H1 (cell line): ENCODE results near the gene TPST2. TPM values are rescaled to one million over a fixed set of nuclear protein-coding genes. Genes with fewer than 3 reads are reported as not detected.

Source experiments
- CTCF ChIA-PET: fragments of 300-600 bp; sonication (Branson Sonifier 250); formaldehyde crosslinking; loops from one replicate; lab custom pipeline; 2021; ENCODE audit not compliant: partially characterized antibody; lab: Charles Lee
- POLR2A ChIA-PET: fragments of 300-600 bp; sonication (Branson Sonifier 250); formaldehyde crosslinking; loops from one replicate; lab custom pipeline; 2021; ENCODE audit warnings: inconsistent platforms; ENCODE audit not compliant: partially characterized antibody; lab: Charles Lee
- DNase-seq, 2 experiments: peaks; one replicate each; pipeline versions ENCODE4 v3.0.0 to v3.0.0-alpha.2; 2010 to 2022; ENCODE audit warnings: low spot score in 2 of 2, low read depth in 1 of 2, mixed read lengths in 1 of 2
- FAIRE-seq: peaks from 2 replicates; lab custom pipeline; 2011; peaks lifted over from hg19 to GRCh38; lab: Jason Lieb, UNC
- H2AFZ ChIP-seq: 2 replicates; pipeline ENCODE4 v1.8.1; 2012; ENCODE audit warnings: low read length, inconsistent platforms
- H2AK5ac ChIP-seq: 2 replicates; pipeline ENCODE4 v1.6.1; 2013; ENCODE audit warnings: low read depth, low read length
- H2BK120ac ChIP-seq: replicated peaks from 2 replicates; pipeline ENCODE3; 2013; ENCODE audit warnings: low read depth, low read length, inconsistent platforms
- H2BK12ac ChIP-seq: 2 replicates; pipeline ENCODE4 v1.6.1; 2013; ENCODE audit warnings: low read depth, low read length
- H2BK15ac ChIP-seq: 2 replicates; pipeline ENCODE4 v1.6.1; 2013; ENCODE audit warnings: low read length
- H2BK20ac ChIP-seq: 2 replicates; pipeline ENCODE4 v1.6.1; 2013; ENCODE audit warnings: low read length
- H2BK5ac ChIP-seq: 2 replicates; pipeline ENCODE4 v1.6.1; 2013; ENCODE audit warnings: low read depth, low read length
- H3K14ac ChIP-seq: 2 replicates; pipeline ENCODE4 v1.6.1; 2013; ENCODE audit warnings: inconsistent platforms; ENCODE audit not compliant: insufficient read length
- H3K18ac ChIP-seq: 2 replicates; pipeline ENCODE4 v1.6.1; 2013; ENCODE audit warnings: low read length; ENCODE audit errors: extremely low read depth
- H3K23ac ChIP-seq: 2 replicates; pipeline ENCODE4 v1.6.1; 2013; ENCODE audit warnings: inconsistent platforms; ENCODE audit not compliant: insufficient read length
- H3K23me2 ChIP-seq: 2 replicates; pipeline ENCODE4 v1.6.1; 2013; ENCODE audit warnings: low read depth, low read length
- H3K27ac ChIP-seq: 2 replicates; pipeline ENCODE4 v1.6.1; 2011; ENCODE audit warnings: low read depth, low read length, inconsistent platforms
- H3K27me3 ChIP-seq, 4 experiments: replicated peaks in 1 of 4; 1 replicate in 1 of 4; 2 replicates in 3 of 4; pipeline versions ENCODE4 v1.6.1 to v1.8.1; 2011 to 2013; ENCODE audit warnings: low read length in 3 of 4, mild to moderate bottlenecking in 3 of 4, inconsistent platforms in 2 of 4, mixed read lengths in 2 of 4, moderate library complexity in 1 of 4; ENCODE audit not compliant: control insufficient read depth in 3 of 4, insufficient read depth in 3 of 4; ENCODE audit errors: extremely low read depth in 1 of 4
- H3K36me3 ChIP-seq, 4 experiments: 2 replicates each; pipeline versions ENCODE4 v1.6.1 to v1.8.1; 2011 to 2013; ENCODE audit warnings: mild to moderate bottlenecking in 4 of 4, low read length in 3 of 4, moderate library complexity in 2 of 4, control low read depth in 1 of 4, inconsistent platforms in 1 of 4; ENCODE audit not compliant: insufficient read depth in 4 of 4, control insufficient read depth in 2 of 4
- H3K4ac ChIP-seq: replicated peaks from 2 replicates; pipeline ENCODE3; 2013; ENCODE audit warnings: low read length, low read depth, mixed read lengths, inconsistent platforms; ENCODE audit not compliant: insufficient read length
- H3K4me1 ChIP-seq, 4 experiments: replicated peaks in 1 of 4; 1 replicate in 1 of 4; 2 replicates in 3 of 4; pipeline versions ENCODE4 v1.6.1 to v1.8.1; 2011 to 2013; ENCODE audit warnings: low read length in 3 of 4, inconsistent platforms in 2 of 4, mixed read lengths in 1 of 4; ENCODE audit not compliant: insufficient read depth in 4 of 4, control insufficient read depth in 3 of 4
- H3K4me2 ChIP-seq, 2 experiments: 2 replicates each; pipeline versions ENCODE4 v1.6.1 to v1.8.1; 2011 to 2013; ENCODE audit warnings: low read depth in 2 of 2, low read length in 2 of 2, control low read depth in 1 of 2, inconsistent platforms in 1 of 2, mild to moderate bottlenecking in 1 of 2; ENCODE audit not compliant: insufficient read depth in 1 of 2
- H3K4me3 ChIP-seq, 4 experiments: fragments of 200-600, 300-600 bp in 1 of 4; sonication (generic), shearing (Covaris generic), sonication (Bioruptor Twin) in 1 of 4; 2 replicates each; pipeline versions ENCODE4 v1.5.1 to v1.8.1; 2011 to 2016; ENCODE audit warnings: low read length in 4 of 4, low read depth in 3 of 4, control low read depth in 2 of 4, inconsistent platforms in 2 of 4, mild to moderate bottlenecking in 2 of 4, mixed read lengths in 1 of 4, moderate library complexity in 1 of 4; ENCODE audit not compliant: insufficient read depth in 2 of 4; ENCODE audit errors: extremely low read depth in 1 of 4
- H3K56ac ChIP-seq: replicated peaks from 2 replicates; pipeline ENCODE3; 2013; ENCODE audit warnings: low read depth, mild to moderate bottlenecking, mixed read lengths, low read length, inconsistent platforms; ENCODE audit not compliant: insufficient read length
- H3K79me1 ChIP-seq: 2 replicates; pipeline ENCODE4 v1.6.1; 2013; ENCODE audit warnings: low read depth, low read length, control low read depth
- H3K79me2 ChIP-seq, 2 experiments: 2 replicates each; pipeline versions ENCODE4 v1.6.1 to v1.8.1; 2012 to 2013; ENCODE audit warnings: low read length in 2 of 2, mild to moderate bottlenecking in 2 of 2, inconsistent platforms in 1 of 2; ENCODE audit not compliant: insufficient read depth in 2 of 2, control insufficient read depth in 1 of 2
- H3K9ac ChIP-seq, 4 experiments: replicated peaks in 1 of 4; 1 replicate in 1 of 4; 2 replicates in 3 of 4; pipeline versions ENCODE4 v1.6.1 to v1.8.1; 2011 to 2013; ENCODE audit warnings: low read depth in 3 of 4, low read length in 3 of 4, control low read depth in 2 of 4, mild to moderate bottlenecking in 2 of 4, moderate library complexity in 2 of 4, inconsistent platforms in 1 of 4; ENCODE audit errors: extremely low read depth in 1 of 4
- H3K9me3 ChIP-seq, 2 experiments: 2 replicates each; pipeline versions ENCODE4 v1.6.1 to v1.8.1; 2012 to 2013; ENCODE audit warnings: mild to moderate bottlenecking in 2 of 2, moderate library complexity in 2 of 2, control low read depth in 1 of 2, inconsistent platforms in 1 of 2, low read depth in 1 of 2, low read length in 1 of 2, mixed read lengths in 1 of 2; ENCODE audit not compliant: insufficient read depth in 2 of 2
- H4K20me1 ChIP-seq, 2 experiments: replicated peaks in 1 of 2; 2 replicates each; pipeline versions ENCODE3 to v1.8.1; 2011 to 2013; ENCODE audit warnings: inconsistent platforms in 2 of 2, low read length in 2 of 2, mild to moderate bottlenecking in 1 of 2; ENCODE audit not compliant: insufficient read depth in 2 of 2, control insufficient read depth in 1 of 2
- H4K5ac ChIP-seq: 2 replicates; pipeline ENCODE4 v1.6.1; 2013; ENCODE audit warnings: low read length, low read depth, mixed read lengths, inconsistent platforms; ENCODE audit not compliant: insufficient read length
- H4K8ac ChIP-seq: 2 replicates; pipeline ENCODE4 v1.8.0; 2013; ENCODE audit warnings: mild to moderate bottlenecking, moderate library complexity, low read length, inconsistent platforms; ENCODE audit not compliant: insufficient read depth; ENCODE audit errors: extremely low read depth
- H4K91ac ChIP-seq: replicated peaks from 2 replicates; pipeline ENCODE3; 2013; ENCODE audit warnings: low read length, mixed read lengths, inconsistent platforms; ENCODE audit not compliant: insufficient read length
- HDAC2 ChIP-seq, 2 experiments: fragments of 300-600 bp in 1 of 2; sonication (generic) in 1 of 2; IDR thresholded peaks; 2 replicates each; pipeline ENCODE4 v1.6.1; 2011 to 2012; ENCODE audit warnings: low read depth in 2 of 2, low read length in 2 of 2, mild to moderate bottlenecking in 2 of 2, moderate library complexity in 2 of 2, borderline replicate concordance in 1 of 2, inconsistent platforms in 1 of 2
- ZNF274 ChIP-seq: IDR thresholded peaks from 2 replicates; pipeline ENCODE4 v1.7.0; 2012; ENCODE audit warnings: low read length, borderline replicate concordance; ENCODE audit errors: extremely low read depth
- WGBS, 2 experiments: shearing (Covaris generic) in 1 of 2; methylation state at CpG; one replicate each; pipeline versions ENCODE4 v1.1.6 to v1.1.7; 2013 to 2015; ENCODE audit warnings: low lambda C conversion rate in 2 of 2, mixed read lengths in 2 of 2, inconsistent platforms in 1 of 2, low coverage in 1 of 2, missing lambda C conversion rate in 1 of 2; ENCODE audit not compliant: insufficient replicate concordance in 2 of 2, insufficient coverage in 1 of 2, insufficient read length in 1 of 2; ENCODE audit errors: extremely low coverage in 1 of 2, missing lambda C conversion rate in 1 of 2; 5-methylcytosine and 5-hydroxymethylcytosine counted together
- polyA plus RNA-seq, 7 experiments: library from polyadenylated mRNA; depleted of rRNA in 3 of 7; stranded (reverse) in 5 of 7; unstranded in 2 of 7; fragments of >200 nt in 5 of 7; fragments of 200-250 nt in 2 of 7; gene quantifications; 1 replicate in 5 of 7; 2 replicates in 1 of 7; 4 replicates in 1 of 7; pipeline versions ENCODE4 v1.2.1 to v1.2.3, GENCODE V29; 2011 to 2013; ENCODE audit warnings: missing spikeins in 2 of 7, mixed read lengths in 2 of 7
- total RNA-seq: library from RNA; stranded (reverse); fragmentation: NEBNext Ultra II Directional; extraction: Animal tissue kit (Norgen Biotek cat#: 25700); gene quantifications from 2 replicates; pipeline ENCODE4 v1.2.1, GENCODE V29; 2021
- TF ChIP-seq, protein P1 (sequence below): IDR thresholded peaks from 2 replicates; pipeline ENCODE4 v1.6.1; 2012; ENCODE audit warnings: inconsistent platforms

Gene TPST2
- total and polyA plus RNA-seq, 2 of the 8 experiments (the other 6 are each of a cell fraction or from before 2014, with no cell fraction given), result 58.8 to 143 TPM

DNA sequence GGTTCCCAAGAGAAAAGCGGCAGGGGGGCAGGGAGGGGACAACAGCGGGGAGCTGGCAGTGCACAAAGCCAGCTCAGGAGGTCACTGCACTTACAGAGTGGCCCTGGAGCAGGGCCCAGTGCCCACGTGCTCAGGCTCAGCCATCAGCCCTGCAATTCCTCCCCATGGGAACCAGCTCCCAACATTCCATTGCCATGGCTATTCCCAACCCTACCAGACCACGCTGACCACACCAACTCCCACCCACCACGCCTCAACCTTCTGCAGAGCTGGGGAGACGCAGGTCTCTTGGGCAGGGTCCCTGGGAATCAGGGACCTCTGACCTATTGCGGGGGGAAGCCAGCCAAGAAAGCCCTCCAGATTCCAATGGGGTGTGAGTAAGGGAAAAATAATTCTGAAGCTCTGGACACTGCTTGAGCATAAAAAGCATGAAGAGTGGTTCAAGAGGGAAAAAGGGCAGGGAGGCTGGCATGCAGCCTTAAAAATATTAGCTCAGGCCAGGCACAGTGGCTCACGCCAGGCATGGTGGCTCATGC, 39.4 kb downstream of the TPST2 start:
- no peak overlapping the region for H2AFZ ChIP-seq
- H4K20me1 ChIP-seq, result peaks cover 4% of the 10 kb centered on the region in 2 experiments
- peak overlapping the region; percentile 13 for H3K4ac ChIP-seq
- TF ChIP-seq ZNF274 (no peak), HDAC2 (IDR thresholded peaks at IDR 0.05; ENCODE audit: borderline replicate concordance in 1 of 2, low read depth in 2 of 2, low read length in 2 of 2) (no peak)
- TF ChIP-seq, protein P1, sequence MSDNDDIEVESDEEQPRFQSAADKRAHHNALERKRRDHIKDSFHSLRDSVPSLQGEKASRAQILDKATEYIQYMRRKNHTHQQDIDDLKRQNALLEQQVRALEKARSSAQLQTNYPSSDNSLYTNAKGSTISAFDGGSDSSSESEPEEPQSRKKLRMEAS, result peak; percentile 50; the same call in 1 of the 2 replicates
- peak overlapping the region; percentile 63 for H4K91ac ChIP-seq
- no peak overlapping the region for H3K9ac ChIP-seq
- peak overlapping the region; percentile 88; the same call in 1 of the 2 replicates for H2BK15ac ChIP-seq
- peak overlapping the region; percentile 55 for H3K18ac ChIP-seq
- H3K4me1 ChIP-seq, result peaks cover 14 to 36% (median 23%) of the 10 kb centered on the region in 4 experiments
- H3K79me2 ChIP-seq, result peaks cover 5 to 79% of the 10 kb centered on the region in 2 experiments; a peak in 3 of 4 replicates
- peak overlapping the region; percentile 26 for H2BK5ac ChIP-seq
- H3K56ac ChIP-seq, result no peak overlapping the region
- no peak for FAIRE-seq
- H3K23ac ChIP-seq, result no peak overlapping the region
- ChIA-PET POLR2A (interaction anchor here (0.8 to 1.8 kb wide), 4 partner anchors 9 to 59 kb away, joined by 3 to 8 read pairs (median 3); no protein-coding TSS in a partner anchor), CTCF (interaction anchor here (1.1 to 1.4 kb wide), 4 partner anchors 13 to 122 kb away, joined by 3 to 6 read pairs (median 3); no protein-coding TSS in a partner anchor)
- no peak overlapping the region for H3K4me2 ChIP-seq
- 81% methylated on average over 8 of the region's 8 CpGs; no CpG with 5 or more reads in 1 of the 2 experiments for WGBS, 2 experiments
- H3K27me3 ChIP-seq, result no peaks in the 10 kb centered on the region
- peaks cover 12% of the 10 kb centered on the region for H3K79me1 ChIP-seq
- H3K27ac ChIP-seq, result no peak overlapping the region; the same call in 1 of the 2 replicates
- no peaks in the 10 kb centered on the region for H3K9me3 ChIP-seq
- no peak overlapping the region for H2BK120ac ChIP-seq
- H3K14ac ChIP-seq, result no peak overlapping the region
- peak overlapping the region; percentile 47; the same call in 1 of the 2 replicates for H2AK5ac ChIP-seq
- no peak overlapping the region for H4K8ac ChIP-seq
- no peak for DNase-seq
- peaks cover 1% of the 10 kb centered on the region; the same call in 1 of the 2 replicates for H3K23me2 ChIP-seq
- H3K4me3 ChIP-seq, result no peak overlapping the region
- H4K5ac ChIP-seq, result no peak overlapping the region
- 0 out of 2 replicates have a peak overlapping the region, but pooled peaks have one; percentile 87 for H2BK20ac ChIP-seq
- peaks cover 0 to 6% (median 0%) of the 10 kb centered on the region in 4 experiments; a peak in 1 of 8 replicates for H3K36me3 ChIP-seq
- no peak overlapping the region for H2BK12ac ChIP-seq
